ENCODE measurements around the gene SLC8B1. TPM values are rescaled to one million over a fixed set of nuclear protein-coding genes. Genes with fewer than 3 reads are reported as not detected.
A peak's percentile ranks its signal among the peaks of the same experiment; 100 is the strongest.

Gene SLC8B1
- total RNA-seq, 1 donor from 2014 or later, result 26.6 TPM

DNA sequence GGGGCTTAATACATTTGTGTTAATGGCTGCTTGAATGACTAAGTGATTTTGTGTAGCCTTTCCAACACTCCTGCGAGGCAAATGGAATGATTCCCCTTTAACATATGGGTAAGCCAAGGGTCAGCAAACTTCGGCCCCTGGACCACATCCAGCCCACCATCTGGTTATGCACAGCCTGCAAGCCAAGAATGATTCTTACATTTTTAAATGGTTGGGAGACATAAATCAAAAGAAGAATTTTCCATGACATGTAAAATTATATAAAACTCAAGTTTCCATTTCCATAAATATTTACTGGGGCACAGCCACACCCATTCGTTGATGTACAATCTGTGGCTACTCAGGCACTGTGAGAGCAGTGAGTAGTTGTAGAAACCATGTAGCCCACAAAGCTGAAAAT, 9.0 kb downstream of the SLC8B1 start:
- H3K4me3 ChIP-seq (ENCODE audit: low read depth, low read length), result no peak overlapping the region
- no peak for DNase-seq (ENCODE audit: low read depth)
- TF ChIP-seq, protein P1, sequence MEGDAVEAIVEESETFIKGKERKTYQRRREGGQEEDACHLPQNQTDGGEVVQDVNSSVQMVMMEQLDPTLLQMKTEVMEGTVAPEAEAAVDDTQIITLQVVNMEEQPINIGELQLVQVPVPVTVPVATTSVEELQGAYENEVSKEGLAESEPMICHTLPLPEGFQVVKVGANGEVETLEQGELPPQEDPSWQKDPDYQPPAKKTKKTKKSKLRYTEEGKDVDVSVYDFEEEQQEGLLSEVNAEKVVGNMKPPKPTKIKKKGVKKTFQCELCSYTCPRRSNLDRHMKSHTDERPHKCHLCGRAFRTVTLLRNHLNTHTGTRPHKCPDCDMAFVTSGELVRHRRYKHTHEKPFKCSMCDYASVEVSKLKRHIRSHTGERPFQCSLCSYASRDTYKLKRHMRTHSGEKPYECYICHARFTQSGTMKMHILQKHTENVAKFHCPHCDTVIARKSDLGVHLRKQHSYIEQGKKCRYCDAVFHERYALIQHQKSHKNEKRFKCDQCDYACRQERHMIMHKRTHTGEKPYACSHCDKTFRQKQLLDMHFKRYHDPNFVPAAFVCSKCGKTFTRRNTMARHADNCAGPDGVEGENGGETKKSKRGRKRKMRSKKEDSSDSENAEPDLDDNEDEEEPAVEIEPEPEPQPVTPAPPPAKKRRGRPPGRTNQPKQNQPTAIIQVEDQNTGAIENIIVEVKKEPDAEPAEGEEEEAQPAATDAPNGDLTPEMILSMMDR (conservative IDR thresholded peaks at IDR 0.05; ENCODE audit: low read depth, low read length), result no peak

DNA sequence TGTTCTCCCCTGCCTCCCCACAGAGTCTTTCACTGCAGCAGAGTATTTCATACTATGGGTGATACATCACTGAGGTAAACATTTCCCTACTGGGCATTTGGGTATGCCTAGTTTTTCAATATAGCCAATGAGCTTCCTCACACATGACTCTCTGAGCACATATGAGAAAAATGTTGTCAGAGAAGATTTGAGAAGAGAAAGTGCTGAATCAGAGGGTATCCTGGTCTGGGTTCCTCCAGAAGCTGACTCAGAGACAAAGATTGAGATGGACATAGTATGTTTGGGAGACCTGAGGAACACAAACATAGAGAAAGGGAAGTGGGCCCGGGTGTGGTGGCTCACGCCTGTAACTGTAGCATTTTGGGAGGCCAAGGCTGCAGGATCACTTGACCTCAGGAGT, 12.6 kb downstream of the SLC8B1 start:
- H3K4me3 ChIP-seq (ENCODE audit: low read depth, low read length), result no peak overlapping the region
- TF ChIP-seq, protein P1 (conservative IDR thresholded peaks at IDR 0.05; ENCODE audit: low read depth, low read length), result no peak
- DNase-seq (ENCODE audit: low read depth), result no peak

DNA sequence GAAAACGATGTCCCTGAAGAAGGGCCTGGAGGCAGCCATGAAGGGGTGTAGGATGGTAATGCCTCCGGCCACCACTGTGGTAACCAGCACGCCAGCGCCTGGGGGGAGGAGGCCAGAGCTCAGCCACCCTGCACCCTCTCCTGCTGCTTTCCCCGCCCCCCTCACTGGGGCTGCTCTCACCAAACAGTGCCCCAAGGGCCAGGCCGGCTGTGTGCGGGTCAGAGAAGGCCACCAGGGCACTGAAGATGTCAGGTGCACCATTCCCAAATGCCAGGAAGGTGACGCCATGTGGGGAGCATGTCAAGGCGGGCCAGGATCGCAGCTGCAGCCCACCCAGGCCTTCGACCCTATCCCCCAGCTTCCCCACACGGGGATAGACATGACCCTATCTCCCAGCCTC, 14.5 kb downstream of the SLC8B1 start:
- no peak overlapping the region for H3K4me3 ChIP-seq (ENCODE audit: low read depth, low read length)
- no peak for DNase-seq (ENCODE audit: low read depth)
- TF ChIP-seq, protein P1 (conservative IDR thresholded peaks at IDR 0.05; ENCODE audit: low read depth, low read length), result no peak

DNA sequence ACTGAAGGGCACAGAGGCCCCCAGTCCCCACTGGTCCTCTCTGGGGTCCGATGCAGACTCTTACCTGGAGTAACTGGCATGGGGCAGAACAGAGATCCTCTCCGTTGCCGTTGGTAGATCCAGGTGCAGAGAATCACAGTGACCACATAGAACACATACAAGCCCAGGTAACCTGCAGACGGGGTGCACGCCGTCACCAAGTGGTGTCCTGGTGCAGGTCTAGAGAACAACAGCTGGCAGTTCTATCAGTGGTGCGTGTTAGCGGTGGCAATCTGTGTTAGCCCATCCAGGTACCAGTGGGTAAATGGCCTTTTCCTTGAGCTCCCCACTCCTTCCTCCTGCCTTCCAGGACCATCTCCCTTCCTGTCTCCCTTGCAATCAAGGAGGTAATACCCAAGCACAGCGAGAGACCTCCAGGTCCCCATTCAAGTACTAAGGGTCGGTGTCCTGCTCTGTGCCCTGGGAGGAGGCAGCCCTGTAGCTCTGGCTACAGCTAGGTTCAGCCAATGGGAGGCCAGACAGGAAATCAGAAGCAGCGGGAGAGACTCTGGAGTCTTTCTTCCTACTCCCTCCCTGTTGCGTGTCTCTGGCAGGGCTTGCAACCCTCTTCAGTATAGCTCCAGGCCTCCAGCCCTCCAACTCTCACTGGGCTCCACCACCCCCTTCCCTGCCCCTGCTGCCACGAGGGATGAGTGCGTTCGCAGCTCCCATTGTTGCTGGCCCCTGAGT, 15.8 kb downstream of the SLC8B1 start:
- DNase-seq (ENCODE audit: low read depth), result no peak
- TF ChIP-seq, protein P1 (conservative IDR thresholded peaks at IDR 0.05; ENCODE audit: low read depth, low read length), result no peak
- H3K4me3 ChIP-seq (ENCODE audit: low read depth, low read length), result no peak overlapping the region

DNA sequence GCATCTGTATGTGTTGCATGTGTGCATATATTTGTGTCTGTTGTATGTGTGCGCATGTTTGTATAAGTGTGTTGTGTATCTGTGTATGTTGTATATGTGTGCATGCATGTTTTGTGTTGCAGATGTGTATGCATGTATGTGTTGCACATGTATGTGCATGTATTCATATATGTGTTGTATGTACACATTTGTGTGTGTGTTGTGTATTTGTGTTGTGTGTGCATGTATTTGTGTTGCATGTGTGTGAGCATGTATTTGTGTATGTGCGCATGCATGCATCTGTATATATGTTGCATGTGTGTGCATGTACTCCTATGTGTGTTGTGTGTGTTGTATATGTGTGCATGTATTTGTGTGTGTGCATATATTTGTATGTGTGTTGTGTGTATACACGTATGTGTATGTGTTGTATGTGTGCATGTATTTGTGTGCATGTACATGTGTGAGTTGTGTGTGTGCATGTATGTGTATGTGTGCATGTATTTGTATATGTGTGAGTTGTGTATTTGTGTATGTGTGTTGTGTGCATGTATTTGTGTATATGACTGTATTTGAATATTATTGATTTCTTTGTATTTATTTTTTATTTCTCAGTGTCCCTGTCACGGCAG, 16.8 kb downstream of the SLC8B1 start:
- TF ChIP-seq, protein P1 (conservative IDR thresholded peaks at IDR 0.05; ENCODE audit: low read depth, low read length), result no peak
- H3K4me3 ChIP-seq (ENCODE audit: low read depth, low read length), result no peak overlapping the region

DNA sequence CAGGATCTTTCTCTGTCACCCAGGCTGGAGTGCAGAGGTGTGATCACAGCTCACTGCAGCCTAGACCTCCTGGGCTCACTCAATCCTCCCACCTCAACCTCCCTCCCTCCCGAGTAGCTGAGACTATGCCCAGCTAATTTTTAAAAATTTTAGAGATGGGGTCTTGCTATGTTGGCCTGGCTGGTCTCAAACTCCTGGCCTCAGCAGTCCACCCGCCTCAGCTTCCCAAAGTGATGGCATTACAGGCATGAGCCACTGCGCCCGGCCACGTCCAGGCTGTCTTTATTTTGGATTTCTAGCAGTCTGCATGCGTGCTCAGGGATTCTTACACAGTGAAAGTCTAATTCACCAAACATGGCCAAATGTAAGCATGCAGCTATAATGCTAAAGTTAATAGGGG, 17.8 kb downstream of the SLC8B1 start:
- no peak overlapping the region for H3K4me3 ChIP-seq (ENCODE audit: low read depth, low read length)
- DNase-seq (ENCODE audit: low read depth), result no peak
- TF ChIP-seq, protein P1 (conservative IDR thresholded peaks at IDR 0.05; ENCODE audit: low read depth, low read length), result no peak

More for the DNA sequence above, 16.8 kb downstream of the SLC8B1 start:
- DNase-seq (ENCODE audit: low read depth), result no peak

DNA sequence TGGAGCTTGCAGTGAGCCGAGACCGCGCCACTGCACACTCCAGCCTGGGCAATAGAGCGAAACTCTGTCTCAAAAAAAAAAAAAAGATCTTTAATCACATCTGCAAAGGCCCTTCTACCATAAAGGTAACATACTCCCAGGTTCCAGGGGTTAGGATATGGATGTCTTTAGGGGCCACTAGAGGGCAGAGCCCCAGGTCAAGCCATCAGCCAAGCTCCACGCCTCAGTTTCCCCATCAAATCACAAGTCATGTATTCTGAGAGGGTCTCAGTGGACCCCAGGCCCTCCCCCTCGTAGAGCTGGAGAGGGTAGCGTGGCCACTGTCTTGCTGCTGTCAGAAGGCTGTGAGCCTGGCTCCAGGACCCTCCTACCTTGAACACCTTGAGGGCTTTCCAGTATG, 18.8 kb downstream of the SLC8B1 start:
- H3K4me3 ChIP-seq (ENCODE audit: low read depth, low read length), result no peak overlapping the region
- no peak for DNase-seq (ENCODE audit: low read depth)
- TF ChIP-seq, protein P1 (conservative IDR thresholded peaks at IDR 0.05; ENCODE audit: low read depth, low read length), result peak; percentile 37

All from epithelial cell of proximal tubule (primary cell).